Osteocyte (in vitro differentiated cells): Measurements from ENCODE around the gene SMOC2. TPM values are rescaled to one million over a fixed set of nuclear protein-coding genes. Genes with fewer than 3 reads are reported as not detected.

ENCODE experiments used
- DNase-seq: peaks from one replicate; pipeline ENCODE4 v3.0.0; 2021; ENCODE audit warnings: mixed read lengths; ENCODE audit not compliant: unreplicated experiment; ENCODE audit errors: extremely low spot score
- H3K27ac Mint-ChIP-seq: one replicate; pipeline ENCODE4 v1.8.0; 2021; ENCODE audit warnings: mild to moderate bottlenecking, mixed read lengths; ENCODE audit not compliant: unreplicated experiment
- H3K27me3 Mint-ChIP-seq: one replicate; pipeline ENCODE4 v1.8.0; 2021; ENCODE audit warnings: mixed read lengths; ENCODE audit not compliant: unreplicated experiment
- H3K36me3 Mint-ChIP-seq: one replicate; pipeline ENCODE4 v1.8.0; 2021; ENCODE audit warnings: mixed read lengths; ENCODE audit not compliant: unreplicated experiment
- H3K4me1 Mint-ChIP-seq: one replicate; pipeline ENCODE4 v1.8.0; 2021; ENCODE audit warnings: mixed read lengths; ENCODE audit not compliant: unreplicated experiment
- H3K4me3 Mint-ChIP-seq: one replicate; pipeline ENCODE4 v1.8.0; 2021; ENCODE audit warnings: mild to moderate bottlenecking, moderate library complexity, mixed read lengths; ENCODE audit not compliant: unreplicated experiment
- H3K9me3 Mint-ChIP-seq: one replicate; pipeline ENCODE4 v1.8.0; 2021; ENCODE audit warnings: mixed read lengths; ENCODE audit not compliant: unreplicated experiment
- total RNA-seq: library from RNA; stranded (reverse); gene quantifications from 2 replicates; pipeline ENCODE4 v1.2.1, GENCODE V29; 2021
- TF ChIP-seq, protein P1 (sequence below): fragments of 200-600 bp; sonication (generic); IDR thresholded peaks from 2 replicates; pipeline ENCODE4 v1.5.0; 2021; ENCODE audit warnings: antibody characterized with exemption, mild to moderate bottlenecking, moderate library complexity

Gene SMOC2
- total RNA-seq, 1 donor from 2014 or later: 11.6 TPM

DNA sequence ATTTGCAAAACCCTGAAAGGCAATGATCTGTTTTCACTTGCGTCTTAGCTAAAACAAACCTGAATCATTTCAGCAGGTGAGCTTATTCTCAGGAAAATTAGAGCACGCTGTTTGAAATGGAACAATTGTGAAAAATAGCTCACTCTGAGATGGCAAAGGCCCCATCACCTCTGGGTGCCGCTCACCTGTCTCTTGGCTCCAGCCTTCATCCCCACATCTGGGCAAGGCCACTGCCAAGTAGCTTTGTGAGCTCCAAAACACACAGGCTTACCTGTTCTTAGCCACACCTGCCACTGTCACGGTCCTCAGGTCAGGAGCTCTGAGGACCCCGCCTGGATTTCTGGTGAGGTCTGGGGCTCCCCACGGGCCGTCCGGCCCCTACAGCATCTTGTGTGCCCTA lies 66.7 kb downstream of the SMOC2 start:
- H3K36me3 Mint-ChIP-seq: peaks cover 2% of the 10 kb centered on the region
- no peak for DNase-seq
- H3K27ac Mint-ChIP-seq: no peak overlapping the region
- no peak overlapping the region for H3K4me3 Mint-ChIP-seq
- H3K9me3 Mint-ChIP-seq: no peaks in the 10 kb centered on the region
- TF ChIP-seq, protein P1, sequence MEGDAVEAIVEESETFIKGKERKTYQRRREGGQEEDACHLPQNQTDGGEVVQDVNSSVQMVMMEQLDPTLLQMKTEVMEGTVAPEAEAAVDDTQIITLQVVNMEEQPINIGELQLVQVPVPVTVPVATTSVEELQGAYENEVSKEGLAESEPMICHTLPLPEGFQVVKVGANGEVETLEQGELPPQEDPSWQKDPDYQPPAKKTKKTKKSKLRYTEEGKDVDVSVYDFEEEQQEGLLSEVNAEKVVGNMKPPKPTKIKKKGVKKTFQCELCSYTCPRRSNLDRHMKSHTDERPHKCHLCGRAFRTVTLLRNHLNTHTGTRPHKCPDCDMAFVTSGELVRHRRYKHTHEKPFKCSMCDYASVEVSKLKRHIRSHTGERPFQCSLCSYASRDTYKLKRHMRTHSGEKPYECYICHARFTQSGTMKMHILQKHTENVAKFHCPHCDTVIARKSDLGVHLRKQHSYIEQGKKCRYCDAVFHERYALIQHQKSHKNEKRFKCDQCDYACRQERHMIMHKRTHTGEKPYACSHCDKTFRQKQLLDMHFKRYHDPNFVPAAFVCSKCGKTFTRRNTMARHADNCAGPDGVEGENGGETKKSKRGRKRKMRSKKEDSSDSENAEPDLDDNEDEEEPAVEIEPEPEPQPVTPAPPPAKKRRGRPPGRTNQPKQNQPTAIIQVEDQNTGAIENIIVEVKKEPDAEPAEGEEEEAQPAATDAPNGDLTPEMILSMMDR: no peak
- no peaks in the 10 kb centered on the region for H3K4me1 Mint-ChIP-seq
- H3K27me3 Mint-ChIP-seq: peaks cover 47% of the 10 kb centered on the region

DNA sequence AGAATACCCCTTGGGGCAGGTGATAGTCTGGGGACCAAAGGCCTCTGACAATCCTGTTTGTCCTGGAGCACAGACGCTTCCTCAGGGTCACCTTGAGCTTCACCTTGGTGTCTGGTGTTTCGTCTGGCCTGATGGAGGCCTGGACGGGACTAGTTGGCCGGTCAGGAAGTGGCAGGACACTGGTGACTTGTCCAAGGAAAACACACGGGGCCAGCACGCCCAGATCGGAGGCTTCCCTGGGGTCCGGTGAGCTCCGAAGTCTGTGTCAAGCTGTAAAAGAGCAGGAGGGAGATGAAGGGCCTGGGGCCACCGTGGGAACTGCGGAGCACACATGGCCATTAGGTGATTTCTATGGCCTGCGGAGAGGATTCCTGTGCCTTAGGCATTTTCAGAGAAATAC lies 67.9 kb downstream of the SMOC2 start:
- Mint-ChIP-seq H3K4me3 (no peak overlapping the region), H3K27ac (no peak overlapping the region), H3K27me3 (peaks cover 47% of the 10 kb centered on the region), H3K36me3 (peaks cover 2% of the 10 kb centered on the region), H3K9me3 (no peaks in the 10 kb centered on the region), H3K4me1 (no peaks in the 10 kb centered on the region)
- DNase-seq: no peak
- TF ChIP-seq, protein P1: no peak

DNA sequence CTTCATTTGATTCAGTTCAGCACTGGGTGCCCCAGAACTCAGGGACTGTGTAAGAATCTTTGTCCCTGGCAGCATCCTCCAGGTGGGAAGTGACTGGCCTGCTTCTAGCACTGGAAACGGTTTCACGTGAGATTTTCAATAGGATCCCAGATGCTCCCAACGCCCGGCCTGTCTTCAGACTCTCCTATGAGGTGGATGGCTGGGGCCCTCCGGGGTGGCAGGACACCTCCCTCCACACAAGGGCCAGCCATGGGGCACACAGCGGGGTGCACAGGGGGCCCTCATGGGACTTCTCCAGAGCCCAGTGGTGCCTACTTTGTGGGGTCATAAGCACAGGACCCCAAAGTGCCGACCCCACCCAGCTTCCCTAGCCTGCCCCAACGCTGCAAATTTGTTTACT lies 72.8 kb downstream of the SMOC2 start:
- Mint-ChIP-seq H3K36me3 (peaks cover 2% of the 10 kb centered on the region), H3K4me1 (peaks cover 11% of the 10 kb centered on the region), H3K27me3 (peaks cover 34% of the 10 kb centered on the region), H3K4me3 (no peak overlapping the region), H3K27ac (no peak overlapping the region), H3K9me3 (no peaks in the 10 kb centered on the region)
- TF ChIP-seq, protein P1: no peak
- DNase-seq: no peak

GRCh38 chr6:168514216-168514615 lies 73.2 kb downstream of the SMOC2 start:
- Mint-ChIP-seq H3K27ac (no peak overlapping the region), H3K4me3 (no peak overlapping the region), H3K27me3 (peaks cover 31% of the 10 kb centered on the region), H3K36me3 (peaks cover 2% of the 10 kb centered on the region), H3K4me1 (peaks cover 11% of the 10 kb centered on the region), H3K9me3 (no peaks in the 10 kb centered on the region)
- no peak for DNase-seq
- TF ChIP-seq, protein P1: no peak

GRCh38 chr6:168515376-168515775 lies 74.4 kb downstream of the SMOC2 start:
- no peak overlapping the region for H3K27ac Mint-ChIP-seq
- peaks cover 11% of the 10 kb centered on the region for H3K4me1 Mint-ChIP-seq
- H3K36me3 Mint-ChIP-seq: no peaks in the 10 kb centered on the region
- DNase-seq: no peak
- H3K4me3 Mint-ChIP-seq: no peak overlapping the region
- TF ChIP-seq, protein P1: no peak
- no peaks in the 10 kb centered on the region for H3K9me3 Mint-ChIP-seq
- H3K27me3 Mint-ChIP-seq: peaks cover 22% of the 10 kb centered on the region
